Right ventricle myocardium inferior (tissue), 1 donor: ENCODE data around the gene DMRT1. TPM values are rescaled to one million over a fixed set of nuclear protein-coding genes. Genes with fewer than 3 reads are reported as not detected.

Experiments used
- ATAC-seq: fragments of 200-7000 bp; cut with Tn5 transposase; one replicate; pipeline ENCODE4 v1.9.1; 2020; ENCODE audit warnings: mild to moderate bottlenecking, moderate library complexity
- DNase-seq: peaks from one replicate; pipeline ENCODE4 v3.0.0; 2021; ENCODE audit errors: missing footprints
- intact Hi-C: fragments of 100-400 bp; cut with DNase I; formaldehyde crosslinking; loops from one replicate; pipeline ENCODE4 v1.11.0; 2022
- long read RNA-seq: library from polyadenylated mRNA; unstranded; transcript quantifications from one replicate; pipeline ENCODE4 v2.0.0, GENCODE V29; 2021
- total RNA-seq: library from RNA; stranded (reverse); fragmentation: NEBNext Ultra II Directional; extraction: Animal tissue kit (Norgen Biotek cat#: 25700); gene quantifications from one replicate; pipeline ENCODE4 v1.2.1, GENCODE V29; 2021
- donor health status: DM: no; HTN: yes; CAD: no; lungs with severe emphysema.

Gene DMRT1
- not detected for total RNA-seq
- long read RNA-seq, result 0 reads

DNA sequence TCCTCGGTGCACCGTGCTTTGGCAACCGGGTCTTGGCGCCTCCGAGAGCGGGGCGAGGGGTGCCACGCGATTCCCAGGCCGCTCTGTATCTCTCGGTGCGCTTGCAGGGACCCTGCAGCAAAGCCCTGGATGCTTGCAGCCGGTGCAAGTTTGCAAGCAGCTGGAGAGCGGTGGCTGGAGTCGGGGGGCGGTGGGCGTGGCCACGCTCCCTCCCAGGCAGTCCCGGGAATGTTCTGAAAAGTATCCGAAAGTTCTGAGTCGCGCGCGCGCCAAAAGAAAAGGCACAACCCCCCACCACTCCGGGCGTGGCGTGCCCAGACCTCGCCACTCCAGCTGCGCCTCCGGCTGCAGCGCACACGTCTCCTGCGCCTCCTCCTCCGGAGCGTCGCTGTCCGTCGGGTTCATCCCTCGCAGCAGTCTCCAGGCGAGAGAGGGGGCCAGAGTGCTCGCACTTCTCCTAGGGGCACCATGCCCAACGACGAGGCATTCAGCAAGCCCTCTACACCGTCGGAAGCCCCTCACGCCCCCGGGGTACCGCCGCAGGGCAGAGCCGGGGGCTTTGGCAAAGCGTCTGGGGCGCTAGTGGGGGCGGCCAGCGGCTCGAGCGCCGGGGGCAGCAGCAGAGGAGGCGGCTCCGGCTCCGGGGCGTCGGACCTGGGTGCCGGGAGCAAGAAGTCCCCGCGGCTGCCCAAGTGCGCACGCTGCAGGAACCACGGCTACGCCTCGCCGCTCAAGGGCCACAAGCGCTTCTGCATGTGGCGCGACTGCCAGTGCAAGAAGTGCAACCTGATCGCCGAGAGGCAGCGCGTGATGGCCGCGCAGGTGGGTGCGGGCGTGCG, at the start of gene DMRT1:
DMRT1 (plus strand) TSS at position 327 of the 839 bp plus-strand sequence; CDS start at position 469, 142 bp downstream.
- ATAC-seq, result no peak
- DNase-seq, result no peak
- intact Hi-C loops, result no loop called here

GRCh38 chr9:792331-793260, 48.9 kb upstream of the DMRT1 start:
- ATAC-seq (no peak), DNase-seq (no peak)
- intact Hi-C loops, result no loop called here

GRCh38 chr9:794386-794785, 47.1 kb upstream of the DMRT1 start:
- ATAC-seq (no peak), DNase-seq (no peak)
- intact Hi-C loops, result no loop called here

DNA sequence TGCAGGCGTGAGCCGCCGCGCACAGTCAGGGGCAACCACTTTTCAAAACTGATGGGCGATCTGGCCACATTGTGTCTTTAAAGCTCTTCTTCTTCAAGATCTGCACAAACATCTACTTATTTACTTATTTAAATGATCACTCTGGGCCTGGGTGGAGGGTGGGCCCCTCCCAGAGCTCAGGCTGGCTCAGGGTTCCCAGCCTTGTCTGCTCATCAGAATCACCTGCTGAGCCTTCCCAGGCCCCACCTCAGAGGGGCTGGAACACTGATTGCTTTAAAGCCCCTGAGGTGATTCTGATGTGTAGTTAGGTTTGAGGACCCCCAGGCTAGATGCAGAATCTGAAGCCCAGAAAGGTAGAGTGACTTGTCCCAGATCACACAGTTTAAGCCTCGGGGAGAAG, 45.6 kb upstream of the DMRT1 start:
- DNase-seq (no peak), ATAC-seq (no peak)
- intact Hi-C loops, result no loop called here

DNA sequence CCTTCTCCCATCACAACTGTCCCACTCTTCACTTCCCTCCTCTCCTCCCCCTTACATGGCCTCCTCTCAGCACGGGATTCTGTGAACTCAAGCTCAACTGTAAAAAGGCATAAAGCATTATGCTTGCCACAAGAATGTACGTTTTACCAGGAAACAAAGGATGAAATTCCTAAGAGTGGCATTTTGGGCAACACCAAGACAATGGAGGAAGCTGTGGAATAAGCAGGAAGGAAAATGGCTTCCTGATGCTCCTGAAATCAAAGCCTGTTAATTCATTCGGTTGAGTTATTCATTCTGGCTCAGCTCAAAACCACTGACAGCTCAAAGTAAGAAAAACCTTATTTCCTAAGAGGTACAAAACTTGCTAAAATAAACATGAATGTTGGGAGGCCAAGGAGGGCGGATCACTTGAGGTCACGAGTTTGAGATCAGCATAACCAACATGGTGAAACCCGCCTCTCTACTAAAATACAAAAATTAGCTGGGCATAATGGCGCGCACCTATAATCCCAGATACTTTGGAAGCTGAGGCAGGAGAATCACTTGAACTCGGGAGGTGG, 40.8 kb upstream of the DMRT1 start:
- ATAC-seq (no peak), DNase-seq (no peak)
- intact Hi-C loops, result no loop called here

DNA sequence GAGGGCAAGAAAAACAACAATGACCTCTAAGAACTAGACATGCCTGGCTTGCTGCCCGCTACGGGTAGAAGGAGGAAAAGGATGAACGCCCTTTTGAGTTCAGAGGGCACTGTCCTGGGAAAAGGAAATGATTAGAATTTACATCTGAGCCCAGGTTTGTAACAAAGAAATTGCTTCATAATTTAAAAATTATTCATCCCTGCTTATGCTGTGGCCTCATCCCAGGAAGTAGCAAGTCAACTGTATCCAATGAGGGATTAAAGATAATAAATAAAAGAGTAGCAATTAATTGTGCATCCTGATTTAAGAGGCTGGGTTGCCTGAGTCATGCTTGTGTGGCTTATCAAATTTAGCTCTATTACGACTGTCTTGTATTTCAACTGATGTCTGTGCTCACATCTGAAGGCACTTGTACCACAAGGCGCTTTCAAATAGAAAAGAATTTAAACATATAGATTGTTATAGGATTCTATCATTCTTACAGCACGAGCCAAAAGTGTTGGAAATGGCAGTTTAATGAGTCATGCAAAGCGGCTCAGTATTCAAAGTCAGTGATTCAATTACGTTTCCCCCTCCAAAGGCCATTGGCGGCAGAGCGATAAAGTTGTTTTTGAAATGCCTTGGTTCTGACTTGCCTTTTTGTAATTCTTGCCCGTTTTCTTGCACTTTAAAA, 40.0 kb upstream of the DMRT1 start:
- ATAC-seq (no peak), DNase-seq (no peak)
- intact Hi-C loops, result no loop called here

GRCh38 chr9:804026-804425, 37.5 kb upstream of the DMRT1 start:
- intact Hi-C loops, result no loop called here
- DNase-seq (no peak), ATAC-seq (no peak)

- no peak for ATAC-seq
- intact Hi-C loops, result loop anchor here (5.0 kb wide), 2 partner anchors 193 to 418 kb away; no protein-coding TSS in a partner anchor
- DNase-seq, result no peak
Observed at GRCh38 chr9:805151-805550, 36.3 kb upstream of the DMRT1 start.

DNA sequence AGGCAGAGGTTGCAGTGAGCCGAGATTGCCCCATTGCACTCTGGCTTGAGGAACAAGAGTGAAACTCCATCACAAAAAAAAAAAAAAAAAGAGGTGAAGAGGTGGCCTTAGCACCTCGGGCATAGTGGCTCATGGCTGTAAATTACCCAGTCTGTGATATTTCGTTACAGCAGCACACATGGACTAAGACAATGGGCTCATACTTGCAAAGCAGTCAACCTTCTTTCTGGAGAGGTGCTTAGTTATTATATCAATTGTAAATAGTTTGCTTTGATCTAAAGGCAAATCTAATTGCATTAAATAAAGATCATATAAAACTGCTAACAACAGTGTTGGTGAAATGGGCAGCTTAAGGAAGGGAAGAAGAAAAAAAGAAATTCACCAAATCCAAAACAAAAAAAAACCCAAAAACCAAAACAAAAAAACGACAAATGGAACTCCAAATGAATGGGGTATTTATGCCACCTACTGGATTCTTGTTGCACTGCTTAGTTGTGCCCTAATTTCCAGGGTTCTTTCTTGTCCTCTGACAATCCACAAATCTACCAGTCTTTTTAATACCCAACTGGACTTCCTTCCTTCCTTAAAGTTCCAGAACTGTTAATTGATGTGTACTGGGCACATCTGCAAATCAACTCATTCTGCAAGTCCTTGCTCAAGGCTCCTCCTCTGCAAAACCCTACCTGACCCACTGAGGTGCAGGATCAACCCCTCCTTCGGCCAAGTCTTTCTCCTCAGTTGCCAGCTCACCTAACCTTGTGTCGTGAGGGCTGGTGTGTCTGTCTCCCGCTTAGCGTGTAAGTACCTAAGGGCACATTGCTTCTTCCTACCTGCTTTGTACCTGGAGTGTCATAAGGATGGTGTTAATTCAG, 35.0 kb upstream of the DMRT1 start:
- ATAC-seq (no peak), DNase-seq (no peak)
- intact Hi-C loops, result loop anchor here (5.0 kb wide), 2 partner anchors 194 to 419 kb away; no protein-coding TSS in a partner anchor

GRCh38 chr9:811106-811531, 30.4 kb upstream of the DMRT1 start:
- intact Hi-C loops, result no loop called here
- ATAC-seq (peak; percentile 63), DNase-seq (no peak)

GRCh38 chr9:818958-819357, 22.5 kb upstream of the DMRT1 start:
- ATAC-seq (peak; percentile 52), DNase-seq (no peak)
- intact Hi-C loops, result no loop called here

GRCh38 chr9:826500-827280, 14.8 kb upstream of the DMRT1 start:
- ATAC-seq (no peak), DNase-seq (no peak)
- intact Hi-C loops, result no loop called here

GRCh38 chr9:840343-840742, 1.2 kb upstream of the DMRT1 start:
- ATAC-seq (no peak), DNase-seq (no peak)
- intact Hi-C loops, result no loop called here

- DNase-seq (no peak), ATAC-seq (no peak)
- intact Hi-C loops, result no loop called here
Observed at GRCh38 chr9:842635-843426, 1.3 kb downstream of the DMRT1 start.

DNA sequence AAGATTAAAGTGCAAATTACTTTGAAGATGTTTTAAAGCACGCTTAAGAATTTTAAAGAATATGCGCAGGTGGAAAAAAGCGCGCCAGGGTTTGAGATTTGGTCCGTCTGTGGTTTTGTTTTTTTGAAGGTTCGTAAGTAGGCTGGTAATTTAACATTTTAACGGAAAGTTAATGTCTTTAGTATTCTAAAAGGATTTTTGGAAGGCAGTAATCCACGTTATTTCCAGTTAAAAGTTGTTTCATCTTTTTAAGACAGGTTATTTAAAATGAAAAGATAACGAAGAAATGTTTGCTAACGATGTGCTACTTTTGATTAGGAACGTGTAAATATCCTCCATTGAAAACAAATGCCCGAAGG, 1.9 kb downstream of the DMRT1 start:
- DNase-seq (no peak), ATAC-seq (no peak)
- intact Hi-C loops, result no loop called here

- intact Hi-C loops, result no loop called here
- ATAC-seq (no peak), DNase-seq (no peak)
Observed at GRCh38 chr9:846852-847251, 5.4 kb downstream of the DMRT1 start.

- intact Hi-C loops, result no loop called here
- ATAC-seq (no peak), DNase-seq (no peak)
Observed at GRCh38 chr9:847505-847904, 6.0 kb downstream of the DMRT1 start.
